Skin epidermis (tissue), 12 donors: ENCODE measurements around the gene HECTD3.
"Not testable (repeated sequence)": the region's sequence is repeated elsewhere in the genome, so short reads cannot be mapped to it uniquely, and the experiment has no call there.

ENCODE experiments used
- H3K27ac ChIP-seq, 21 experiments: fragments of 200-600 bp; sonication (generic) in 11 of 21; one replicate each; pipeline ENCODE4 v1.5.0; 2020; ENCODE audit warnings: mild to moderate bottlenecking in 3 of 21, inconsistent platforms in 2 of 21, moderate library complexity in 2 of 21
- H3K4me3 ChIP-seq, 7 experiments: fragments of 200-600 bp; sonication (generic) in 2 of 7; one replicate each; pipeline ENCODE4 v1.5.0; 2020; ENCODE audit warnings: inconsistent platforms in 2 of 7, mild to moderate bottlenecking in 2 of 7, moderate library complexity in 1 of 7

HECTD3 gene

GRCh38 chr1:44999232-44999631, 11.9 kb downstream of the HECTD3 start:
- Histone ChIP-seq H3K27ac (no peak overlapping the region), H3K4me3 (no peak overlapping the region)

GRCh38 chr1:44995467-44996238, 15.5 kb downstream of the HECTD3 start:
- no peak overlapping the region for H3K4me3 ChIP-seq

GRCh38 chr1:44994309-44994898, 16.7 kb downstream of the HECTD3 start:
- Histone ChIP-seq H3K27ac (no peak overlapping the region), H3K4me3 (no peak overlapping the region)

More at GRCh38 chr1:44995467-44996238, 15.5 kb downstream of the HECTD3 start:
- no peak overlapping the region for H3K27ac ChIP-seq

- Histone ChIP-seq H3K4me3 (no peak overlapping the region), H3K27ac (no peak overlapping the region)
These were observed 22.5 kb downstream of the HECTD3 start for GRCh38 chr1:44988531-44989156.

- H3K27ac ChIP-seq: peak overlapping the region in 20 of 21 experiments; percentile 57 to 89 (median 73)
These were observed 25.3 kb downstream of the HECTD3 start for GRCh38 chr1:44985747-44986359.

GRCh38 chr1:44977372-44977771, 33.8 kb downstream of the HECTD3 start:
- H3K4me3 ChIP-seq, H3K27ac ChIP-seq: not testable (repeated sequence)

More at GRCh38 chr1:44985747-44986359, 25.3 kb downstream of the HECTD3 start:
- H3K4me3 ChIP-seq: peak overlapping the region; percentile 54 to 80 (median 72)

- Histone ChIP-seq H3K27ac (no peak overlapping the region), H3K4me3 (no peak overlapping the region)
These were observed 34.9 kb downstream of the HECTD3 start for GRCh38 chr1:44976252-44976651.

GRCh38 chr1:44973645-44974044, 37.5 kb downstream of the HECTD3 start:
- no peak overlapping the region for H3K27ac ChIP-seq
- no peak overlapping the region for H3K4me3 ChIP-seq

- Histone ChIP-seq H3K27ac (no peak overlapping the region), H3K4me3 (no peak overlapping the region)
These were observed 40.8 kb downstream of the HECTD3 start for GRCh38 chr1:44970317-44970716.

GRCh38 chr1:44964396-44964795, 46.7 kb downstream of the HECTD3 start:
- peak overlapping the region in 2 of 21 experiments; percentile 25 to 39 for H3K27ac ChIP-seq
- no peak overlapping the region for H3K4me3 ChIP-seq

GRCh38 chr1:44962729-44963128, 48.4 kb downstream of the HECTD3 start:
- H3K27ac ChIP-seq: no peak overlapping the region

GRCh38 chr1:44962022-44962421, 49.1 kb downstream of the HECTD3 start:
- not testable (repeated sequence) for H3K27ac ChIP-seq, H3K4me3 ChIP-seq

More at GRCh38 chr1:44962729-44963128, 48.4 kb downstream of the HECTD3 start:
- H3K4me3 ChIP-seq: no peak overlapping the region

- not testable (repeated sequence) for H3K4me3 ChIP-seq, H3K27ac ChIP-seq
These were observed 53.6 kb downstream of the HECTD3 start for GRCh38 chr1:44957566-44957965.

GRCh38 chr1:44956077-44956476, 55.0 kb downstream of the HECTD3 start:
- not testable (repeated sequence) for H3K27ac ChIP-seq, H3K4me3 ChIP-seq
